T-helper 22 cell (primary cell): Measurements from ENCODE around the gene KCNJ16.
"Not testable (repeated sequence)": the region's sequence is repeated elsewhere in the genome, so short reads cannot be mapped to it uniquely, and the experiment has no call there.

ENCODE experiments used
- DNase-seq: peaks from one replicate; pipeline ENCODE4 v3.0.0-alpha.2; 2020; ENCODE audit warnings: low read depth

KCNJ16 gene

DNA sequence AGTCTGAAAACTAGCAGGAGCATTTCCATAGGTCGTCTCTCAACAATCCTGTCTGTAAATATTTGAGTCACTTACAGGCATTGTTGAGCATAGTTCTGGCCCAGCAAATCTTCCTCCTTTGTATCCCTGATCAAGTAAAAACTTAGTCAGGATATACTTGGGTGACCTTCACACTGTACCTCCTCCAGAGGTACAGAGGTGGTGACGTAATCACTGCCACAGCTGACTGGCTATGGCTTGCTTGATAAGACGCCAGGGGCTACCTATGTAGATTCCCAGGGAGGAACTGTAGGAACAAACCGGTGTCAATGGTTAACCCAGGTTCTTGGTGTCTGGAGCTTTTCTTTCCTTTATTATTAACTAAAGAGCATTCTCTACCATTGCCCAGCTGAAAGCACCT, at the start of gene KCNJ16:
TSS of gene KCNJ16 (plus strand) at position 270 of the 400 bp plus-strand sequence. CDS start 56,863 bp downstream, outside the sequence.
- no peak for DNase-seq

DNA sequence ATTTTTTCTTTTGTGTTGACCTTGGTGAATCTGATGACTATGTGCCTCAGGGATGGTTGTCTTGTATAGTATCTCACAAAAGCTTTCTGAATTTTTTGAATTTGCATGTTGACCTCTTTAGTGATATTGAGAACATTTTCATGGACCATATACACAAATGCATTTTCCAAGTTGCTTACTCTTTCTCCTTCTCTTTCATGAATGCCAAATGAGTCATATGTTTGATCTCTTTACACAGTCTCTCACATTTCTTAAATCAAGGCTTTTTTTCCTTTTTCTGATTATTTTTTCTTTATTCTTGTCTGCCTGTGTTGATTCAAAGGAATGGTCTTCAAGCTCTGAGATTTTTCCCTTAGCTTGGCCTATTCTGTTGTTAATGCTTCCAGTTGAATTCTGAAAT, 46.6 kb upstream of the KCNJ16 start:
- DNase-seq, result no peak

DNA sequence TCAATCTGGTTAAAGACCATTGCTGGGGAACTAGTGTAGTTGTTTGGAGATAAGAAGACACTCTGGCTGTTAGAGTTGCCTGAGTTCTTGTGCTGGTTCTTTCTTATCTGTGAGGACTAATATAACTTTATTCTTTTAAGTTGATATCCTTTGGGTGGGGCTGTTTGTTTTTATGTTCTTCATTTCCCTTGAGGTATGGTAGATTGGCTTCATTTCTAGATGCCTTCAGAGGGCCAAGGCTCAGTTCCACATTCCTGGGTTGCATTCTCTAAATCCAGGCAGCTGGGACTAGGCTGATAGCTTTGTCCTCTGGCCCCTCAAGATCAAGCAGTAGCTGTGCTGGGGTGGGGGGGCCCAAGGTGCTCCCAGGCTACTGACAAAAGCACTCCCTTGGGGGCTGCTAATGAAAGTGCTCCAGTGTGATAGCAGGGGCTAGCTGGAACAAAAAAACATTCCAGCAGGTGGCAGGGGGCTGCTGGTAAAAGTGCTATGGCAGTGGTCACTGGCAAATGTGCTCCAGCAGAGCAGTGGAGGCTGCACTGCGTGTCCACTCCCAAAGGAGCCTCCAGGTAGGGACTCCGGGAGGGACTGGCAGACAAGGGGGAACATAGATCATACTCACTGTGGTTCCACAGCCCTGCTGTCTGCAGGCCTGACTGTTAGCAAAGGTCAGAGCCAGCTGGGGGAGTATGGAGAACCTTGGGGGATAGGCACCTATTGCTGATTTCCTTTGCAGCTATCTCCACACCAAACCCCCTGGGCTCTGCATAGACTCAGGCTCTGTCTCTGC, 45.9 kb upstream of the KCNJ16 start:
- no peak for DNase-seq

DNA sequence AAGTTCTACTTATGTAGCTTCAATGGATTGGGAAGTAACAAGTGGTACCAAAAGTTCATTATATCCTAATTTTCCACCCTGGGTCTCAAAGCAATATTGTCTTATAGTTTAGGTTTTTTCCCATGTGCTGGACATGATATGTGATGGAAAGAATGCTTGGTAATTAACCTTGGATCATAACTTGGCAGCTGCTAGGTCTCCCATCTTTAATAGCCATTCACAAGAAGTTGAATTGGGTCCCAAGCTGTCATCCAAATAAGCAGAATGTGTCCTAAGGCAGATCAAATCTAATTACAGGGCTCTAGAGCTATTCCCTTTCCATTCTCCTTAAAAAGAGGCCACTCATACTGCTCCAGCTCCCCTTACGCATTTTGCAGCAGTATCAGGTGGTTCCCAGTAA, 44.7 kb upstream of the KCNJ16 start:
- no peak for DNase-seq

DNA sequence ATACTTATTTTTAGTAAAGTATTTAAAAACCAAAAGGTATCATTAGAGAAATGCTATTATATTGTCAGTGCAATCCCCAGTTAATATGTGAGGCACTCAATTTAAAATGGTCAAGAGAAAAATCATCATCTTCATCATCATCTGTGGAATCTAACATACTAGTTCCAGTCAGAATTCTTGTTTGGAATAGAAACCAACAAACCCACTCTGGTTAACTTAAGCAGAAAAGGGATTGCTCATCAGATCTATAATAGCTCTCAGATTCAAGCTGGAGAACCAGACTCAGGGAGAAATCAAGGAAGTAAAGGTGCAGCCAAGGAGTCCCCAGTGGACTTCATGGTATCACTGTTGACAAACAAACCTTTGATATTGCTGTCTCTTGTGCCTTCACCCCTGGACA, 43.7 kb upstream of the KCNJ16 start:
- no peak for DNase-seq

DNA sequence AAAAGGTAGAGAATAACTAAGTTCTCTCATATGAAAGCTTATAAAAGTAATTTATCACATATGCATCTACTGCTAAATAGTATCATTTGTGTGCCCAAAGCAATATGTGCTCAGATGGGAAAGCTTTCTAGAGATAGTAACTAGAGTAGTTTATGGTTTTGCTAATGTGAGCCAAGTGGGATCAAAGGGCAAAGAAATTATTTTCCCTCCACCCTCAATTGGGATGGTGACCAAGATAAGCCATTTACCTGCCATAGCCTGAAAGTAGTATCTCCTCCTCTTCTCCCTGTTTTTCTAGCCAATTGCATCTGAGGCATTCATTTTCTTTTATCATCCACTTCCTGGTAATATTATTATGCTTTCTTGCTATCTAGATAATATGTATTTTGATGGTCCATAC, 41.9 kb upstream of the KCNJ16 start:
- DNase-seq, result no peak

DNA sequence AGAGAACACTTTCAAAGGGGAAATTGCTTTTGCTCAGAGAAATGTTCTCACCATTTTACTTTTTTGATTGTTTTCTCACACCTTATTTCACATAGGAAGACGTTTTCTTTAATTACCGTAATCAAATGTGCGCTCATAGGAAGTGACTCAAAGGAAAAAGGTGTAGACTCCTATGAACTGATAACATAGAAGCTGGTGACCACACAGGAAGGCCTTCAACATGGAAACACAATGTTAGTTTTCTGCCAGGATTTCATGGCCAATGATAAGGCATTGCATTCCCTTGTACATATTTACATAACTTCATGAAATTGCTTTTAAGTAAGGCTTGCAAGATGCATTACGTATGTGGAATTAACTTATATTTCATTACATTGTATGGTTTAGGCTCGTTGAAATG, 40.9 kb upstream of the KCNJ16 start:
- DNase-seq, result no peak

DNA sequence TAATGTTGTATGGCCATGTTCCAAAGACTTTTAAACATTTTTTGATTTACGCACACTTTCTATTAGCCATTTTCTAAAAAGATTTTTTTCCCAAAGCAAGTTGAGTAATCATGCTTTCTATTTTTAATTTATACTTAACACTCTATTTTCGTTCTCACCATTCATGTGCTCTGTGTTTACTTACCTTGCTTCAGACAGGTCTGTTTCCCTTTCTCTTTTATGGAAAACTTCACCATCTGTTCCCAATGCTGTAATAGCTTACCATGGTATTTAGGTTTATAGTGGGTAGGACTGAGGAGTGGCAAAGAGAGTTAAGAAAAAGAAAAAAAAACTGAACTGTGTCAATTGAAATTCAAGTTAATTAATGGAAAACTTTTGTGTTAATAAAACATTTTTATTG, 37.5 kb upstream of the KCNJ16 start:
- DNase-seq, result no peak

DNA sequence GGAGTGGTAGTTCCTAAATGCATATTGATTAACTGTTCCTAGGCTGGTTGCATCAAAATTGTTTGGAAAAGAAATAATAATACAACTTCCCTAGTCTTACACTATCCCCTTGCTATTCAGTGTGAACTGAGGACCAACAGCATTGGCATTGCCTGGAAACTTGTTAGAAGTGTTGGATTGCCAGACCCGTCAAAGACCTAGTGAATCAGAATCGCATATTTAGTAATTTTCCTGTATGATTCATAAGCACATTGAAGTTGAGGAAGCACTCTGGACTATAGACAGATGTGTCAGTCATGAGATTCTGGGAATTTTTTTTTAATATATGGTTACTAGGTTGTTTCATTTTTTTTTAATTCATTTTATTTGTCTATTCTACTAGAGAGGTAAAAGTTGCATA, 34.7 kb upstream of the KCNJ16 start:
- DNase-seq, result no peak

DNA sequence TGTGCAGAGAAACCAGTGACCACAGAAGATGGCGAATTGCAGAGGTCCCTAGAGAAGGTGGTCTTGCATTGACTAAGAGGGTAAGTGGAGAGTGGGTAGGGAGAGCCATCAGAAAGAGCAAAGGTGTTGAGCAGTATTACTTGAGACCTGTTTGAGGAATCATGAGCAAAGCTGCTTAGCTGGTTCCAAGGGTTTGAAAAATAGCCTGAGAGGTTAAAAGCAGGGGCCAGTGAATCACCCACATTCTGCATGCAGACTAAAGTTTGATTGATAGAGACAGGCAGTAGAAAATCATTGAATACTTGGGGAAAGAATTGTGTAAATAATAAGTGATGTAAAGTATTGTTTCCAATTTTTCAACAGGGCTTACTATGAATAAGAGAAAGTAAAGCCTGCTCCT, 34.0 kb upstream of the KCNJ16 start:
- no peak for DNase-seq

DNA sequence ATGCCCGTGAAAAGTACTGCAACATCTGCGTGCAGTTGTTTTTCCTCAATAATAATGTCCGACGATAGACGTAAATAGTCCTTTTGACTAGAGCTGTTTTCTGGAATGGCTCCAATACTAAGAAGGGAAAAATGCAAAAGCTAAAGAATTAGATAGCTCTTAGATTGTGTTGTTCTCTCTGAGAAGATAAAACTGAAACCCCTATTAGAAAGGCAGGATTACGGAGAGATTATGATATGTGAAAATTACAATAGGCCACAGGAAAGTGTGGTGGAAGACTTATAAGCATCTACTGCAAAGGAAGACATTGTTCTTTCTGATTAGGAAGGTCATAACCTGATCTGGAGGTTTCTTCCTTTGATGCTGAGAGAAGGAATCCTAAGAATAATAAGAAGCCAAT, 33.5 kb upstream of the KCNJ16 start:
- no peak for DNase-seq

DNA sequence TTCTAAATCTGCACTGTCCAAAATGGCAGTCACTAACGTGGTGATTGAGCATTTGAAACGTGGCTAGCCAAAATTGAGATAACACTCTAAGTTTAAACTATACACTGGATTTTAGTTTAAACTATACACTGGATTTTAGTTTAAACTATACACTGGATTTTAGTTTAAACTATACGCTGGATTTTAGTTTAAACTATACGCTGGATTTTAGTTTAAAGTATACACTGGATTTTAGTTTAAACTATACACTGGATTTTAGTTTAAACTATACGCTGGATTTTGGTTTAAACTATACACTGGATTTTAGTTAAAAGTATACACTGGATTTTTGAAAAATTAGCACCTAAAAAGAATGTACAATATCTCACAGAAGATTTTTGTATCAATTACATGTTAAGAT, 29.2 kb upstream of the KCNJ16 start:
- not testable (repeated sequence) for DNase-seq

DNA sequence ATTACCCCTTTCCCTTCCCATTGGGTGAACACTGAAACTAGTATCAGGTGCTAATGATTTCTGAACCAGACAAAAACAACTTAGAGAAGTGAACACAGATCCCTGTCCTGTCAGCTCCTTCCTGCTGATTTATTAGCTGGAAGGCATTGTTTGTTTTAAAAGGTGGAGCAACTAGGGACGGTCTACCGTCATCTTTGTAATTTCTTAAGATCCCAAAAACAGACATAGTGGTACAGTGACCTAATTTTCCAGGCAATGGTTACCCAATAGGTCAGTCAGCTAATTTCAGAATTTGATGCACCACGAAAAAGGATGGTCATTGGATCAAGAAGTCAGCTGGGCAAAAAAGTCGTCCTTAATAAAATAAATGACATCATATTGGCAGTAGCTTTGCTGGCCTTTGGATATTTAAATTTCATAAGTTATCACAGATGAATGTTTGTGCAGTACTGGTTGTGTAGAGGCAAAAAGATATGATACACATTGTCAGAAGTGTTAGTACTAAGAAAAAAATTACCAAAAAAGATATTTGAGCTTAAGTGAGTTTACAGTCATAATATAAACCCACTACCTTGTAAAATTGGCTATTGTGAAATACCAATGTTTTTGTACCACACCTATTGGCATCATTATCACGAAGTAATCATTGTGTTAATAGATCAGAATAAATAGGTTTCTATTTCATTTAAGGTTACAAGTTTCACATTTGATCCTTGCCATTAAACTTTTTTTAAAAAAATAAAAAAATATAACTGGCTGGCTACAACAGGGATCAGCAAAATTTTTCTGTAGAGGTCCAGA, 27.2 kb upstream of the KCNJ16 start:
- no peak for DNase-seq

DNA sequence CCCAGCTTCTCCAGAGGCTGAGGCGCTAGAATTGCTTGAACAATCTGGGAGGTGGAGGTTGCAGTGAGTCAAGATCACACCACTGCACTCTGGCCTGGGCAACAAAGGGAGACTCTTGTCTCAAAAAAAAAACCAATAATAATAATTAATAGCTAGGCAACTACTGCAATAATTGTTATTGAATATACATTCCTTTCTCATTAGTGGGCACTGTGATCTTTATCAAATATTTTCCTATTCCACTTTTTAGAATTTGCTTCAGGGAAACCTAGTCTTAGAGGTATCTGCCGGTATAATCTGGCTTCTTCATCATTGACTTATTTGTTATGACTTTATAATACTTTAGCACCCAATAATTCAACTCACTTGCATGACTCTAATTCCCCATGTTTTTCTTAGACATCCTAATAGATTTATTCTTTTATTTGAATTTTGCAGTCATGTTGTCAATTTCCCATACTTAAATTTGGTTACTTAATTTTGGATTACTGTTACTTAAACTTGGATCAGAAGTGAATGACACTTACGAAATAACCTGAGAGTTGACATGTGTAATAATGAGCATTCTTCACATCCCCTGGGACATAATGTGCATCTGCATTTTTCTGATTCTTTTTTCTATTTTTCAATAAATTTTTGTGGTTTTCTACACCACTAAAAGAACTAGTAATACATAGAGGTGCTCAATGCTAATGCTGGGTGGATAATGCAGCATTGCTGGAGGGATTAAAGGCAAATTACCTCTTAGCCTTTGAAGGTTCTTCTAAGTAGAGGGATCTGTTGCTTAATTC, 25.0 kb upstream of the KCNJ16 start:
- DNase-seq, result no peak

DNA sequence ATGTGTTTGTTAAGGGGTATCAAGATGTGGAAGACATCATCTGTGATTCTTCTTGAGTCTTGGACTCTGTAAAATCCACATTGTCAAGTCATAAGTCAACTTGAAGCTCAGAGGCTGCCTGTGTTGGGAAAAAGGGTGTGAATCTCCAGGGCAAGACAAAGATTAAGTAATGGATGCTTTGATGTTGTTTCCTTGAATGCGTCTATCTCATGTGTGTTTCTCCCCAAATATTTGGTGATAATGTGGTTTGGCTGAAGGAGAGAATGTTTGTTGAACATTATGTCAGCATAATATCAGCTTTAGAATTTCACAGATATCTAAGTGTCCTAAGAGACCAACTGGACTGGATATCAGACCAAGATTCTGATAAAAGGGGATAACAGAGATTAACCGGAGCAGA, 24.1 kb upstream of the KCNJ16 start:
- no peak for DNase-seq

DNA sequence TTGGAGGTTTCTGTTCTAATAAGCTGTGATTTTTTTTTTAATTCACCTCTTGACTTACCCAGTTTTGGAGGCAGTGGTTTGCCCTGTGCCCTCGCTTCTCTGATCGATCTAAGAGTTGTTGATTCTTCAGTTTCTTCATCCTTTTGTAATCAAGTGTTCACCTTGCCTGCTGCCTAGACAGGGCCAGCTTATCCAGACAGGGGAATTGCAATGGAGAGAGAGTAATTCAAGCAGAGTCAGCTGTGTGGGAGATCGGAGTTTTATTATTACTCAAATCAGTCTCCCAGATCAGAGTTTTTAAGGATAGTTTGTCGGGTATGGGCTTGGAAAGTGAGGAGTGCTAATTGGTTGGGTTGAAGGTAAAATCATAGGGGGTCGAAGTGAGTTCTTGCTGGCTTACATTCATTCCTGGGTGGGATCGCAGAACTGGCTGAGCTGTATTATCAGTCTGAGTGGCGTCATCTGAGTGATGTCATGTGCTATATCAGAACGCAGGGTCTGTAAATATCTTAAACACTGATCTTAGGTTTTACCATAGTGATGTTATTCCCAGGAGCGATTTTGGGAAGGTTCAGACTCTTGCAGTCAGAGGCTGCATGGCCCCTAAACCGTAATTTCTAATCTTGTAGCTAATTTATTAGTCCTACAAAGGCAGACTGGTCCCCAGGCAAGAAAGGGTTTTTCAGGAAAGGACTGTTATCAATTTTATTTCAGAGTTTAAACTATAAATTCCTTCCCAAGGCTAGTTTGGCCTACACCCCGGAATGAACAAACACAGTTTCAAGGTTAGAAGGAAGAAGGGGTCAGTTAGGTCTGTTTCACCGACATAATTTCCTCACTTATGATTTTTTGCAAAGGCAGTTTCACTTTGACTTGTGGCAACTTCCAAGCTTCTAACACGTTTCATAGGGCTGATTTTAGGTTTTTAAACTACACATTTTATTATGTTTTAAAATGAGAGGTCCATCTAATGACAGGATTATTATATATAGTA, 21.5 kb upstream of the KCNJ16 start:
- no peak for DNase-seq

DNA sequence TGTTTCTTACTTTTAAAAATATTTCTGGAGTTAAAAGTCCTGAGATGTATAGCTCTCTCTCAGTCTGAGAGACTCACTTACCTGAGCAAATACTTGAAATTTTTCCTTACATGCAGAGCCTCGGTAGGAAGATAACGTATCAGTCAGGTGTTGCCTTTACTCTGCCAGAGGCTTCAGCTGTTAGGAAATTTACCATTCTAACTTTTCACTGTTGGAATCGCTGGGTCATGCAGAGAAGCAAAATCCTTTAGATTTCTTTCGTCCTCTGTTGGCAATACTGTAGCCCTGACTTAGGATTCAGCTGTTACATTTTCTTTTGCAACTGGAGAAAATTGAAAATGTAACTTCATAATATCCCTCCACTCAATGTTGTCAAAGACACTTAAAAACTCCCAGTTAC, 20.0 kb upstream of the KCNJ16 start:
- no peak for DNase-seq

DNA sequence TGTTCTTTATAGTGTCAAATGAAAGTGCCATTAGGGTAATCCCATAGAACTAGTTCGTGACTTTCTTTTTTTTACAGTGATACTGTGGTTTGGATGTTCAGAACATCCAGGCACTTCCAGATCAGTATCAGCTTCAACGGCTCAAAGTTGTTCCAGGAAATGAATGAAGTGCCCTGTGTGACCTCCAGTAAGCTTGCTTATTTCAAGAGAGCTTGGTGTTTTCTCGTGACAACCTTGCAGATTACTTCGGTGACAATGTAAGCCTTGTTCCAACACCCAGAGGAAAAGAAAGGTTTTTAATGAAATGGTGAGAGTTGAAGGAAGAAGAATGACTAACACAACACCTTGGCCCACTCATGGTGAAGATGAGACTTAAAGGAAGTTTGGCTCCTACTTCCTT, 16.0 kb upstream of the KCNJ16 start:
- no peak for DNase-seq

DNA sequence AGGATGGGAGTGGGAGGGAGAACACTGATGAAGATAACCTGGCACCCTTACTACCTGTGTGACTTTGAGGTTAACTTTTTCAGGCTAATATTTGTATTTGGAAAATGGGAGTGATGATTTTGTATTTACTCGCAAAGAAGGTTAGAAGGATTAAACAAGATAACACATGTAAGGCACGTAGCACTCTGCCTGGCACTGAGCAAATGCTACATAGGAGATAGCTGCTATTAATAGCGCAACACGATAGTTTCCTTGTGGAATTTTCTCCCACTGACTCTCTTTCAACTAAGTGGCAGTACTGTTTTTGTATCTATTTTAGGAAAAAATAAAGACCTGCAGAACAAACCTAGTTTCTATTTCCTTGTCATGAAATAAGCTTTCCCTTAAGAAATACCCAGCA, 15.4 kb upstream of the KCNJ16 start:
- DNase-seq, result no peak

DNA sequence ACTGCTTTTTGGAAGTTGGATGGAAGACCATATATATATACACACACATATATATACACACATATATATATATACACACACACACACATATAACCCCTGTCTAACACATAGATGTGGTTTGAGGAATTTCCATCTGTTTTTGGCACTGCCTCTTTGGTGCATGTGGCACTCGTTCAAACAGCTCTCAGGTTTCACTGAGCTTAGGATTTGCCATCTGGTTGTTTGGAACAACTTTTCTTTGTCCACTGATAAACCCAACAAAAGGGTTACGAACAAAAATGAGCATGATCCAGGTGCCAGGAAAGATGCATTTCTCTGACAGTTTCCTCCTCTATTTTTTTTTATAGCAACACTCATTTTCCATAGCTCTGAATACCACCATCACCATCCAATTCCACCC, 14.6 kb upstream of the KCNJ16 start:
- no peak for DNase-seq

DNA sequence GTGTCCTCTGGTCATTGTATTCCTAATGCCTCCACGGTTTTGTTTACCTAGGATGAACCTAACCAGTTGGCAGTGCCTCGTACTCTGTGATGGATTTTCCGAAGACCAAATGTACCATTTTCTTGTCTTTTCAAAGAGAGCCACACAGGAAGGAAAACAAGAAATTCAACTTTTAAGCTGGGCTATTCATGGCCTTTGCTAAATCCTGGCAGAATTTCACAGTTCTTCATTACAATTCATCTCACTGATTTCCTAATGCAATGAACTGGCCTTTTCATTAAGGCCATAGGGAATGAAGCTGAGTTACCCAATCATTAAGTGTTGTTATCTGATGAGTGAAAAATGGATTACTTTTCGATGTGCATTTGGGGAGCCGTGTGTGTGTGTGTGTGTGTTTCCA, 7.9 kb upstream of the KCNJ16 start:
- DNase-seq, result no peak
